ENCODE results near the gene IRAG1. TPM values are rescaled to one million over a fixed set of nuclear protein-coding genes. Genes with fewer than 3 reads are reported as not detected.

Gene IRAG1
- total and polyA plus RNA-seq, 2 of the 13 experiments (the other 11 are each of a cell fraction or from before 2014, with no cell fraction given), result 0.13 to 0.20 TPM

DNA sequence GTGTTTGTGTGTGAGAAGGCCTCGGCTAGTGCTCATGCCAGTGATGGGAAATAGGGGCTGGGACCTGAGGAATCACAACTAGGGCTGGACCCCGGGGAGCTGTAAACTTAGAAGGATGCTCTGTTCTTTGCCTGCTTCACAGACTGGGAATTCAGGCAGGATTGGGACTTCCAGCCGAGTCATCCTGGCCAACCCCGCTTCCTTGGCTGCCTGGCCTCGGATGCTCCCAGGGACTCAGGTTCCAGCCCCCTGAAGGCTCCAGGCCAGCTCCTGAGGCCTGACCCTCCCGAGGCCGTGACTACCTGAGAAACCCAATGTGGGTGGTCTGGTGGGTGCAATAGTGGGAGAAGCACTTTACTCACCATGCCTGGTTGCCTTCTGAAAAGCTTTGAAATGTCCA, 44.7 kb downstream of the IRAG1 start:
- no peaks in the 10 kb centered on the region for H3K9me3 ChIP-seq (ENCODE audit: low read length)
- FAIRE-seq, result no peak
- POLR2A ChIA-PET, result no interaction called here
- no peaks in the 10 kb centered on the region for H3K4me1 ChIP-seq (ENCODE audit: insufficient read depth, low read length)
- no peaks in the 10 kb centered on the region for H3K79me2 ChIP-seq (ENCODE audit: insufficient read depth, low read length)
- no peak overlapping the region for H3K9ac ChIP-seq (ENCODE audit: insufficient read depth, low read depth, low read length)
- 44% methylated on average over 4 of the region's 7 CpGs for WGBS (ENCODE audit: low lambda C conversion rate)
- no peak overlapping the region for H2AFZ ChIP-seq (ENCODE audit: low read length)
- H4K20me1 ChIP-seq (ENCODE audit: insufficient read depth, low read length), result no peaks in the 10 kb centered on the region
- no peak overlapping the region for H3K27ac ChIP-seq (ENCODE audit: extremely low read length, insufficient read depth, low read length)
- no peak overlapping the region for H3K4me2 ChIP-seq (ENCODE audit: low read depth, low read length)
- no peak overlapping the region for H3K4me3 ChIP-seq (replicated peaks in 1 of 3; ENCODE audit: insufficient read depth in 1 of 3, low read depth in 2 of 3, low read length in 3 of 3)
- ATAC-seq, result no peak
- no peak for DNase-seq (ENCODE audit: low spot score)
- no peaks in the 10 kb centered on the region for H3K36me3 ChIP-seq (replicated peaks in 1 of 2; ENCODE audit: control insufficient read depth in 1 of 2, insufficient read depth in 2 of 2, low read length in 2 of 2)
- in situ Hi-C loops (cut with HindIII; ENCODE audit: extremely low pct_ligation_motif_present, low pct_unique_long_range_greater_than_20kb), result no loop called here
- intact Hi-C loops (cut with micrococcal nuclease; ENCODE audit: unreplicated experiment), result no loop called here
- CTCF ChIA-PET (ENCODE audit: low intra/inter-chr PET ratio, low total read pairs), result no interaction called here
- no TSS peak for BruUV-seq (replicated peaks)
- H3K27me3 ChIP-seq (ENCODE audit: control insufficient read depth in 1 of 2, insufficient read depth in 2 of 2, low read length in 2 of 2), result peaks cover 2 to 10% of the 10 kb centered on the region in 2 experiments; a peak in 3 of 5 replicates
- no peak for TF ChIP-seq ZNF160 (CRISPR knock-in tag; IDR thresholded peaks at IDR 0.05)
- TF ChIP-seq CAMTA2 (CRISPR knock-in tag; IDR thresholded peaks at IDR 0.05; ENCODE audit: borderline replicate concordance), result no peak
- TF ChIP-seq MIXL1 (CRISPR knock-in tag; IDR thresholded peaks at IDR 0.05), result no peak
- TF ChIP-seq, protein P1, sequence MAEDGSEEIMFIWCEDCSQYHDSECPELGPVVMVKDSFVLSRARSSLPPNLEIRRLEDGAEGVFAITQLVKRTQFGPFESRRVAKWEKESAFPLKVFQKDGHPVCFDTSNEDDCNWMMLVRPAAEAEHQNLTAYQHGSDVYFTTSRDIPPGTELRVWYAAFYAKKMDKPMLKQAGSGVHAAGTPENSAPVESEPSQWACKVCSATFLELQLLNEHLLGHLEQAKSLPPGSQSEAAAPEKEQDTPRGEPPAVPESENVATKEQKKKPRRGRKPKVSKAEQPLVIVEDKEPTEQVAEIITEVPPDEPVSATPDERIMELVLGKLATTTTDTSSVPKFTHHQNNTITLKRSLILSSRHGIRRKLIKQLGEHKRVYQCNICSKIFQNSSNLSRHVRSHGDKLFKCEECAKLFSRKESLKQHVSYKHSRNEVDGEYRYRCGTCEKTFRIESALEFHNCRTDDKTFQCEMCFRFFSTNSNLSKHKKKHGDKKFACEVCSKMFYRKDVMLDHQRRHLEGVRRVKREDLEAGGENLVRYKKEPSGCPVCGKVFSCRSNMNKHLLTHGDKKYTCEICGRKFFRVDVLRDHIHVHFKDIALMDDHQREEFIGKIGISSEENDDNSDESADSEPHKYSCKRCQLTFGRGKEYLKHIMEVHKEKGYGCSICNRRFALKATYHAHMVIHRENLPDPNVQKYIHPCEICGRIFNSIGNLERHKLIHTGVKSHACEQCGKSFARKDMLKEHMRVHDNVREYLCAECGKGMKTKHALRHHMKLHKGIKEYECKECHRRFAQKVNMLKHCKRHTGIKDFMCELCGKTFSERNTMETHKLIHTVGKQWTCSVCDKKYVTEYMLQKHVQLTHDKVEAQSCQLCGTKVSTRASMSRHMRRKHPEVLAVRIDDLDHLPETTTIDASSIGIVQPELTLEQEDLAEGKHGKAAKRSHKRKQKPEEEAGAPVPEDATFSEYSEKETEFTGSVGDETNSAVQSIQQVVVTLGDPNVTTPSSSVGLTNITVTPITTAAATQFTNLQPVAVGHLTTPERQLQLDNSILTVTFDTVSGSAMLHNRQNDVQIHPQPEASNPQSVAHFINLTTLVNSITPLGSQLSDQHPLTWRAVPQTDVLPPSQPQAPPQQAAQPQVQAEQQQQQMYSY (CRISPR knock-in tag; IDR thresholded peaks at IDR 0.05), result no peak
- no peak for TF ChIP-seq ZKSCAN5 (CRISPR knock-in tag; IDR thresholded peaks at IDR 0.05)
- no peak for TF ChIP-seq ZNF709 (CRISPR knock-in tag; IDR thresholded peaks at IDR 0.05)
- TF ChIP-seq, protein P2, sequence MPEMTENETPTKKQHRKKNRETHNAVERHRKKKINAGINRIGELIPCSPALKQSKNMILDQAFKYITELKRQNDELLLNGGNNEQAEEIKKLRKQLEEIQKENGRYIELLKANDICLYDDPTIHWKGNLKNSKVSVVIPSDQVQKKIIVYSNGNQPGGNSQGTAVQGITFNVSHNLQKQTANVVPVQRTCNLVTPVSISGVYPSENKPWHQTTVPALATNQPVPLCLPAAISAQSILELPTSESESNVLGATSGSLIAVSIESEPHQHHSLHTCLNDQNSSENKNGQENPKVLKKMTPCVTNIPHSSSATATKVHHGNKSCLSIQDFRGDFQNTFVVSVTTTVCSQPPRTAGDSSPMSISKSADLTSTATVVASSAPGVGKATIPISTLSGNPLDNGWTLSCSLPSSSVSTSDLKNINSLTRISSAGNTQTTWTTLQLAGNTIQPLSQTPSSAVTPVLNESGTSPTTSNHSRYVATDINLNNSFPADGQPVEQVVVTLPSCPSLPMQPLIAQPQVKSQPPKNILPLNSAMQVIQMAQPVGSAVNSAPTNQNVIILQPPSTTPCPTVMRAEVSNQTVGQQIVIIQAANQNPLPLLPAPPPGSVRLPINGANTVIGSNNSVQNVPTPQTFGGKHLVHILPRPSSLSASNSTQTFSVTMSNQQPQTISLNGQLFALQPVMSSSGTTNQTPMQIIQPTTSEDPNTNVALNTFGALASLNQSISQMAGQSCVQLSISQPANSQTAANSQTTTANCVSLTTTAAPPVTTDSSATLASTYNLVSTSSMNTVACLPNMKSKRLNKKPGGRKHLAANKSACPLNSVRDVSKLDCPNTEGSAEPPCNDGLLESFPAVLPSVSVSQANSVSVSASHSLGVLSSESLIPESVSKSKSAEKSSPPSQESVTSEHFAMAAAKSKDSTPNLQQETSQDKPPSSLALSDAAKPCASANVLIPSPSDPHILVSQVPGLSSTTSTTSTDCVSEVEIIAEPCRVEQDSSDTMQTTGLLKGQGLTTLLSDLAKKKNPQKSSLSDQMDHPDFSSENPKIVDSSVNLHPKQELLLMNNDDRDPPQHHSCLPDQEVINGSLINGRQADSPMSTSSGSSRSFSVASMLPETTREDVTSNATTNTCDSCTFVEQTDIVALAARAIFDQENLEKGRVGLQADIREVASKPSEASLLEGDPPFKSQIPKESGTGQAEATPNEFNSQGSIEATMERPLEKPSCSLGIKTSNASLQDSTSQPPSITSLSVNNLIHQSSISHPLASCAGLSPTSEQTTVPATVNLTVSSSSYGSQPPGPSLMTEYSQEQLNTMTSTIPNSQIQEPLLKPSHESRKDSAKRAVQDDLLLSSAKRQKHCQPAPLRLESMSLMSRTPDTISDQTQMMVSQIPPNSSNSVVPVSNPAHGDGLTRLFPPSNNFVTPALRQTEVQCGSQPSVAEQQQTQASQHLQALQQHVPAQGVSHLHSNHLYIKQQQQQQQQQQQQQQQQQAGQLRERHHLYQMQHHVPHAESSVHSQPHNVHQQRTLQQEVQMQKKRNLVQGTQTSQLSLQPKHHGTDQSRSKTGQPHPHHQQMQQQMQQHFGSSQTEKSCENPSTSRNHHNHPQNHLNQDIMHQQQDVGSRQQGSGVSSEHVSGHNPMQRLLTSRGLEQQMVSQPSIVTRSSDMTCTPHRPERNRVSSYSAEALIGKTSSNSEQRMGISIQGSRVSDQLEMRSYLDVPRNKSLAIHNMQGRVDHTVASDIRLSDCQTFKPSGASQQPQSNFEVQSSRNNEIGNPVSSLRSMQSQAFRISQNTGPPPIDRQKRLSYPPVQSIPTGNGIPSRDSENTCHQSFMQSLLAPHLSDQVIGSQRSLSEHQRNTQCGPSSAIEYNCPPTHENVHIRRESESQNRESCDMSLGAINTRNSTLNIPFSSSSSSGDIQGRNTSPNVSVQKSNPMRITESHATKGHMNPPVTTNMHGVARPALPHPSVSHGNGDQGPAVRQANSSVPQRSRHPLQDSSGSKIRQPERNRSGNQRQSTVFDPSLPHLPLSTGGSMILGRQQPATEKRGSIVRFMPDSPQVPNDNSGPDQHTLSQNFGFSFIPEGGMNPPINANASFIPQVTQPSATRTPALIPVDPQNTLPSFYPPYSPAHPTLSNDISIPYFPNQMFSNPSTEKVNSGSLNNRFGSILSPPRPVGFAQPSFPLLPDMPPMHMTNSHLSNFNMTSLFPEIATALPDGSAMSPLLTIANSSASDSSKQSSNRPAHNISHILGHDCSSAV (CRISPR knock-in tag; IDR thresholded peaks at IDR 0.05; ENCODE audit: borderline replicate concordance), result no peak
- TF ChIP-seq, protein P3, sequence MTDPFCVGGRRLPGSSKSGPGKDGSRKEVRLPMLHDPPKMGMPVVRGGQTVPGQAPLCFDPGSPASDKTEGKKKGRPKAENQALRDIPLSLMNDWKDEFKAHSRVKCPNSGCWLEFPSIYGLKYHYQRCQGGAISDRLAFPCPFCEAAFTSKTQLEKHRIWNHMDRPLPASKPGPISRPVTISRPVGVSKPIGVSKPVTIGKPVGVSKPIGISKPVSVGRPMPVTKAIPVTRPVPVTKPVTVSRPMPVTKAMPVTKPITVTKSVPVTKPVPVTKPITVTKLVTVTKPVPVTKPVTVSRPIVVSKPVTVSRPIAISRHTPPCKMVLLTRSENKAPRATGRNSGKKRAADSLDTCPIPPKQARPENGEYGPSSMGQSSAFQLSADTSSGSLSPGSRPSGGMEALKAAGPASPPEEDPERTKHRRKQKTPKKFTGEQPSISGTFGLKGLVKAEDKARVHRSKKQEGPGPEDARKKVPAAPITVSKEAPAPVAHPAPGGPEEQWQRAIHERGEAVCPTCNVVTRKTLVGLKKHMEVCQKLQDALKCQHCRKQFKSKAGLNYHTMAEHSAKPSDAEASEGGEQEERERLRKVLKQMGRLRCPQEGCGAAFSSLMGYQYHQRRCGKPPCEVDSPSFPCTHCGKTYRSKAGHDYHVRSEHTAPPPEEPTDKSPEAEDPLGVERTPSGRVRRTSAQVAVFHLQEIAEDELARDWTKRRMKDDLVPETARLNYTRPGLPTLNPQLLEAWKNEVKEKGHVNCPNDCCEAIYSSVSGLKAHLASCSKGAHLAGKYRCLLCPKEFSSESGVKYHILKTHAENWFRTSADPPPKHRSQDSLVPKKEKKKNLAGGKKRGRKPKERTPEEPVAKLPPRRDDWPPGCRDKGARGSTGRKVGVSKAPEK (CRISPR knock-in tag; IDR thresholded peaks at IDR 0.05; ENCODE audit: borderline replicate concordance), result no peak
- TF ChIP-seq, protein P4, sequence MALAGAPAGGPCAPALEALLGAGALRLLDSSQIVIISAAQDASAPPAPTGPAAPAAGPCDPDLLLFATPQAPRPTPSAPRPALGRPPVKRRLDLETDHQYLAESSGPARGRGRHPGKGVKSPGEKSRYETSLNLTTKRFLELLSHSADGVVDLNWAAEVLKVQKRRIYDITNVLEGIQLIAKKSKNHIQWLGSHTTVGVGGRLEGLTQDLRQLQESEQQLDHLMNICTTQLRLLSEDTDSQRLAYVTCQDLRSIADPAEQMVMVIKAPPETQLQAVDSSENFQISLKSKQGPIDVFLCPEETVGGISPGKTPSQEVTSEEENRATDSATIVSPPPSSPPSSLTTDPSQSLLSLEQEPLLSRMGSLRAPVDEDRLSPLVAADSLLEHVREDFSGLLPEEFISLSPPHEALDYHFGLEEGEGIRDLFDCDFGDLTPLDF (CRISPR knock-in tag; IDR thresholded peaks at IDR 0.05), result no peak
